ENCODE results near the gene JAM3. TPM values are rescaled to one million over a fixed set of nuclear protein-coding genes. Genes with fewer than 3 reads are reported as not detected.

Gene JAM3
- total and polyA plus RNA-seq, 9 of the 15 experiments (the other 6 are each of a cell fraction or from before 2014, with no cell fraction given), result 0.22 to 0.76 (median 0.40) TPM

- intact Hi-C loops (cut with micrococcal nuclease), result no loop called here
- no peaks in the 10 kb centered on the region for H3K9me1 ChIP-seq (ENCODE audit: control insufficient read depth, insufficient read depth, low read length)
- no peak overlapping the region for H3K9ac ChIP-seq (ENCODE audit: insufficient read depth in 1 of 2, low read depth in 2 of 2, low read length in 2 of 2)
- POLR2A ChIA-PET, result no interaction called here
- BruUV-seq (replicated peaks), result no TSS peak
- no peaks in the 10 kb centered on the region for H4K20me1 ChIP-seq (replicated peaks; ENCODE audit: control insufficient read depth, insufficient read depth, low read length)
- no peaks in the 10 kb centered on the region for H3K79me2 ChIP-seq (ENCODE audit: control insufficient read depth, insufficient read depth, low read length)
- ATAC-seq (no peak), DNase-seq (ENCODE audit: extremely low read depth in 1 of 4, low spot score in 3 of 4) (no peak), FAIRE-seq (no peak)
- H3K4me3 ChIP-seq, result no peak overlapping the region
- no peaks in the 10 kb centered on the region for H3K27me3 ChIP-seq (ENCODE audit: control insufficient read depth in 2 of 2, insufficient read depth in 2 of 2, low read length in 2 of 2)
- WGBS (ENCODE audit: insufficient coverage, low coverage, missing lambda C conversion rate), result 0% methylated on average over 1 of the region's 1 CpG
- no peak overlapping the region for H3K27ac ChIP-seq (ENCODE audit: extremely low read depth, low read depth, low read length)
- H3K9me3 ChIP-seq (replicated peaks; ENCODE audit: control insufficient read depth, insufficient read depth, low read depth, low read length), result no peaks in the 10 kb centered on the region
- CTCF ChIA-PET (ENCODE audit: low intra/inter-chr PET ratio), result no interaction called here
- TF ChIP-seq ZNF143 (CRISPR knock-in tag; IDR thresholded peaks at IDR 0.05) (no peak), TRIM24 (IDR thresholded peaks at IDR 0.05) (no peak), TEAD4 (IDR thresholded peaks at IDR 0.05; ENCODE audit: low read length) (no peak), TEAD4 (CRISPR knock-in tag; IDR thresholded peaks at IDR 0.05; ENCODE audit: borderline replicate concordance) (no peak), NEUROD1 (IDR thresholded peaks at IDR 0.05; ENCODE audit: borderline replicate concordance, low read depth, low read length, partially characterized antibody) (no peak), PRDM10 (IDR thresholded peaks at IDR 0.05; ENCODE audit: partially characterized antibody) (no peak), HEY1 (CRISPR knock-in tag; IDR thresholded peaks at IDR 0.05; ENCODE audit: borderline replicate concordance) (no peak), ARID3B (CRISPR knock-in tag; IDR thresholded peaks at IDR 0.05; ENCODE audit: borderline replicate concordance) (no peak), SNAPC5 (CRISPR knock-in tag; IDR thresholded peaks at IDR 0.05) (no peak), RFX1 (IDR thresholded peaks at IDR 0.05) (no peak), ZNF165 (CRISPR knock-in tag; IDR thresholded peaks at IDR 0.05; ENCODE audit: borderline replicate concordance) (no peak)
- no peak overlapping the region for H2AFZ ChIP-seq (ENCODE audit: low read depth, low read length)
- no peaks in the 10 kb centered on the region for H3K36me3 ChIP-seq (ENCODE audit: control insufficient read depth, insufficient read depth, low read length)
- in situ Hi-C loops (cut with MboI), result no loop called here
- H3K4me2 ChIP-seq (ENCODE audit: insufficient read depth, low read length), result no peak overlapping the region
- H3K4me1 ChIP-seq (replicated peaks in 1 of 2; ENCODE audit: control insufficient read depth in 2 of 2, insufficient read depth in 2 of 2, low read length in 2 of 2), result no peaks in the 10 kb centered on the region
Observed at GRCh38 chr11:134134167-134134566, 65.3 kb downstream of the JAM3 start.
